Esophagus (tissue), 2 donors: ENCODE results near the gene ZNF32. TPM values are rescaled to one million over a fixed set of nuclear protein-coding genes. Genes with fewer than 3 reads are reported as not detected.

Source experiments
- H3K27ac ChIP-seq, 2 donors: one replicate each; pipeline ENCODE4 v1.5.1; 2013; ENCODE audit warnings: low read depth in 2 of 2, mild to moderate bottlenecking in 2 of 2, inconsistent platforms in 1 of 2, low read length in 1 of 2, moderate library complexity in 1 of 2
- H3K27me3 ChIP-seq, 2 donors: one replicate each; pipeline ENCODE4 v1.6.1; 2013; ENCODE audit warnings: low read length in 2 of 2, control low read depth in 1 of 2, mild to moderate bottlenecking in 1 of 2; ENCODE audit not compliant: insufficient read depth in 2 of 2, control insufficient read depth in 1 of 2
- H3K36me3 ChIP-seq, 2 donors: one replicate each; pipeline ENCODE4 v1.6.1; 2013; ENCODE audit warnings: low read length in 1 of 2; ENCODE audit not compliant: control insufficient read depth in 2 of 2, insufficient read depth in 2 of 2
- H3K4me1 ChIP-seq, 2 donors: one replicate each; pipeline ENCODE4 v1.6.1; 2013; ENCODE audit warnings: low read length in 1 of 2; ENCODE audit not compliant: control insufficient read depth in 2 of 2, insufficient read depth in 2 of 2
- H3K4me3 ChIP-seq, 2 donors: one replicate each; pipeline ENCODE4 v1.5.1; 2013; ENCODE audit warnings: low read length in 2 of 2, mild to moderate bottlenecking in 2 of 2, low read depth in 1 of 2, moderate library complexity in 1 of 2
- H3K9me3 ChIP-seq, 2 donors: one replicate each; pipeline ENCODE4 v1.6.1; 2013; ENCODE audit warnings: mild to moderate bottlenecking in 2 of 2, low read depth in 1 of 2, low read length in 1 of 2, moderate library complexity in 1 of 2; ENCODE audit not compliant: control insufficient read depth in 2 of 2, insufficient read depth in 1 of 2
- WGBS, 2 donors: extraction: QIAGEN DNeasy Blood & Tissue Kit; methylation state at CpG; one replicate each; pipeline ENCODE4 v1.1.7; 2013; 5-methylcytosine and 5-hydroxymethylcytosine counted together
- polyA plus RNA-seq, 2 donors: library from polyadenylated mRNA; stranded (reverse); fragments of 200-250 nt; gene quantifications; one replicate each; pipeline ENCODE4 v1.2.3, GENCODE V29; 2013
- donor health status: healthy with polysubstance abuse.
- donor health status: Bipolar disorder and iron deficiency.

ZNF32 gene
- polyA plus RNA-seq, 2 donors: 19.9 to 23.0 TPM

DNA sequence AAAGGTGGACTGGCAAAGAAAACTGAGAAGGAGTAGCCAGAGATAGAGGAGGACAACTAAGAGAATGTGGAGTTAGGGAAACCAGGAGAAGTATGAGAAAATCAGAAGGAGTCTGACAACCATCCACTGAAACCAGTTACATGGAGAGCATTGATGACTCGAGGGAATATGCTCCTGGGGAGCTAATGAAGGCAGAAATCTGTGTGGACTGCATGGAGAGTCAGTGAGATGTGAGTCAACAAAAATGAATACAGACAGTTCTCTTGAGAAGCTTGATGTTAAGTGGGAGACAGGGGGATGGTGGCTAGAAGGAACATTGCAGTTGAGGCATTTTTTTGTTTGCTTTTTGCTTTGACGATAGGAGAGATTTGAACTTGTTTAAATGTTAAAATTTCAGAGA is 34.3 kb upstream of the ZNF32 start:
- no peak overlapping the region for H3K4me3 ChIP-seq
- peaks cover 0 to 7% of the 10 kb centered on the region in 2 donors for H3K4me1 ChIP-seq
- 88 to 94% methylated on average over 2 of the region's 2 CpGs for WGBS, 2 donors
- no peaks in the 10 kb centered on the region for H3K9me3 ChIP-seq
- H3K36me3 ChIP-seq: no peaks in the 10 kb centered on the region
- no peaks in the 10 kb centered on the region for H3K27me3 ChIP-seq
- H3K27ac ChIP-seq: no peak overlapping the region

DNA sequence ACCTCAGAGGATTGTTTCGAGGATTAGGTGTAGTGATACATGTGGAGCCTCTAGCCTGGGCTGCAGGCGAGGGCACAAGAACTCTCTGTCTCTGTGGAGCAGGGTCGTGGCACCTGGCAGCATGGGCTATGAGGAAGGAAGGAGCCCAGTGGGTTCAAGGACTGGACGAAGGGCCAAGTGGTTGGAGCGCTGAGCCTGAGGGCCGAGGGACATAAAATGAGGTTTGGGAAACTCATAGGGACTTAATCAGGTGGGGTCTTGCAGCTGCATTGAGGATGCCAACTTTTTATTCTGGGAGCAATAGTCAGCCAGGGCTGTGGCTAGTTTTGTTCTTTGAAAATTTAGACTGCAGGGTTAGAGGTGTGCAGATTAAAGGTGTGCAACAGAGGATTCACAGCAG is 33.0 kb upstream of the ZNF32 start:
- peaks cover 0 to 7% of the 10 kb centered on the region in 2 donors for H3K4me1 ChIP-seq
- H3K27me3 ChIP-seq: no peaks in the 10 kb centered on the region
- H3K9me3 ChIP-seq: no peaks in the 10 kb centered on the region
- no peaks in the 10 kb centered on the region for H3K36me3 ChIP-seq
- no peak overlapping the region for H3K27ac ChIP-seq
- WGBS, 2 donors: 89 to 91% methylated on average over 6 of the region's 6 CpGs
- no peak overlapping the region for H3K4me3 ChIP-seq

DNA sequence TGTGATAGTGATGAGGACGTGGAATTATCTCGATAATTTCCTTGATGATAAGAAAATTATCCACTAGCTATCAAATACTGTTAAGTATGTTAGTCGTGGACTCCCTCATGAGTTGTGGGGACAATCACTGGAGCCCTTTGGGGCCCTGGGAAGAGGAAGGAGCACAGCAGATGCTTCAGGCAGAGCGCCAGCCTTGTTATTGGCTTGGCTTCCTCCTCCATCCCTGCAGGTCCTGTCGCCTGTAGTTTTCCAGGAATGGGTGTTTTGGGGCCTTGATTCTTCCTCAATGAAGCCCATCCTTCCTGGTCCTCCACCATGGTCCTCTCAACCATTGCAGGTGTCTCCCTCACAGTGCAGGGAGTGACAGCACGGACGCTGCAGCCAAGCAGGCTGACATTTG is 32.5 kb upstream of the ZNF32 start:
- no peak overlapping the region for H3K4me3 ChIP-seq
- no peaks in the 10 kb centered on the region for H3K27me3 ChIP-seq
- WGBS, 2 donors: 64 to 80% methylated on average over 7 of the region's 7 CpGs

DNA sequence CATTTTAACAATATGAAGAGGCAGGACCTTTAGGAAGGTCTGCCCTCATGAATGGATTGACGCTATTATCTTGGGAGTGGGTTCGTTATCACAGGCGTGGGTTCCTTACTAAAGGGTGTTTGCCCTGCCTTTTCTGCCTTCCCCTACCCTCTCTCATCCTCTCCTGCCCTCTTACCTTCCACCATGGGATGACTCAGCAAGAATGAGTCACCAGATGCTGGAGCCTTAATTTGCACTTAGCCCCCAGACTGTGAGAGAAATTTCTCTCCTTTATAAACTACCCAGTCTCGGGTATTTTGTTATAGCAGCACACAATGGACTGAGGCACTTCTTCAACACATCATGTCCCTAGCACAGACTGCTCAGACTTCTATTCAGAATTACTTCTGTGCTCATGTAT is 31.4 kb upstream of the ZNF32 start:
- 60 to 66% methylated on average over 4 of the region's 4 CpGs for WGBS, 2 donors
- H3K4me1 ChIP-seq: peaks cover 0 to 7% of the 10 kb centered on the region in 2 donors

More for the DNA sequence above, 32.5 kb upstream of the ZNF32 start:
- H3K36me3 ChIP-seq: no peaks in the 10 kb centered on the region
- no peak overlapping the region for H3K27ac ChIP-seq
- peaks cover 0 to 7% of the 10 kb centered on the region in 2 donors for H3K4me1 ChIP-seq
- H3K9me3 ChIP-seq: no peaks in the 10 kb centered on the region

DNA sequence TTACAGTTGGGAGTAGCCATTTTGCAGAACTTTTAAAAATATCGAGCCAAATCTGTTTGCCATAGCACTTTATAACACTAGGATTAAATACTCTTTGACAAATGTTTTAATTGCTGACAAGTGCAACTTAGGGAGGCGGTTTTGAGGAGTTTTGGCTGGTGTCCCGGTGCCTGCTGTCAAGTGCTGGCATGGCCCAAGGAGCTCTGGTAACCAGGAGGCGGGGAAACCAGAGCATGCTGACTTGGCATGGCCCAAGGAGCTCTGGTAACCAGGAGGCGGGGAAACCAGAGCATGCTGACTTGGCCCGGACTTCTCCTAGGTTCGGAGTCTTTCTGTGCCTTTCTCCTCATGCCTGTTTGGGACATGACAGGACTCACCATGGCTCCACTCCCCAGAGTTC is 30.8 kb upstream of the ZNF32 start:
- 26 to 31% methylated on average over 7 of the region's 7 CpGs for WGBS, 2 donors
- Histone ChIP-seq H3K4me1 (peaks cover 0 to 11% of the 10 kb centered on the region in 2 donors), H3K4me3 (no peak overlapping the region), H3K9me3 (no peaks in the 10 kb centered on the region), H3K36me3 (no peaks in the 10 kb centered on the region), H3K27ac (no peak overlapping the region), H3K27me3 (no peaks in the 10 kb centered on the region)

More for the DNA sequence above, 31.4 kb upstream of the ZNF32 start:
- Histone ChIP-seq H3K4me3 (no peak overlapping the region), H3K27ac (no peak overlapping the region), H3K27me3 (no peaks in the 10 kb centered on the region), H3K36me3 (no peaks in the 10 kb centered on the region), H3K9me3 (no peaks in the 10 kb centered on the region)

- Histone ChIP-seq H3K27me3 (no peaks in the 10 kb centered on the region), H3K36me3 (no peaks in the 10 kb centered on the region), H3K4me1 (peaks cover 0 to 11% of the 10 kb centered on the region in 2 donors), H3K9me3 (no peaks in the 10 kb centered on the region), H3K4me3 (no peak overlapping the region), H3K27ac (no peak overlapping the region)
- 88 to 90% methylated on average over 10 of the region's 10 CpGs for WGBS, 2 donors
These were observed 30.0 kb upstream of the ZNF32 start for GRCh38 chr10:43678654-43679053.

- no peaks in the 10 kb centered on the region for H3K36me3 ChIP-seq
- H3K4me1 ChIP-seq: peaks cover 0 to 11% of the 10 kb centered on the region in 2 donors
- no peaks in the 10 kb centered on the region for H3K27me3 ChIP-seq
- 91 to 93% methylated on average over 7 of the region's 7 CpGs for WGBS, 2 donors
- no peaks in the 10 kb centered on the region for H3K9me3 ChIP-seq
- no peak overlapping the region for H3K4me3 ChIP-seq
- no peak overlapping the region for H3K27ac ChIP-seq
These were observed 28.2 kb upstream of the ZNF32 start for GRCh38 chr10:43676901-43677300.

- Histone ChIP-seq H3K9me3 (no peaks in the 10 kb centered on the region), H3K27ac (no peak overlapping the region), H3K4me1 (peaks cover 0 to 11% of the 10 kb centered on the region in 2 donors), H3K36me3 (no peaks in the 10 kb centered on the region), H3K4me3 (no peak overlapping the region), H3K27me3 (no peaks in the 10 kb centered on the region)
- 65 to 70% methylated on average over 4 of the region's 4 CpGs for WGBS, 2 donors
These were observed 27.6 kb upstream of the ZNF32 start for GRCh38 chr10:43676331-43676730.

- no peaks in the 10 kb centered on the region for H3K36me3 ChIP-seq
- H3K4me1 ChIP-seq: peaks cover 0 to 9% of the 10 kb centered on the region in 2 donors
- H3K9me3 ChIP-seq: no peaks in the 10 kb centered on the region
- no peak overlapping the region for H3K4me3 ChIP-seq
- no peaks in the 10 kb centered on the region for H3K27me3 ChIP-seq
- no peak overlapping the region for H3K27ac ChIP-seq
- whole genome bisulfite sequencing, 2 donors: 58 to 64% methylated on average over 13 of the region's 13 CpGs
These were observed 26.0 kb upstream of the ZNF32 start for GRCh38 chr10:43674553-43675210.

GRCh38 chr10:43673471-43673870 is 24.8 kb upstream of the ZNF32 start:
- no peaks in the 10 kb centered on the region for H3K36me3 ChIP-seq
- no peak overlapping the region for H3K27ac ChIP-seq
- 62 to 71% methylated on average over 7 of the region's 7 CpGs for WGBS, 2 donors
- no peaks in the 10 kb centered on the region for H3K9me3 ChIP-seq
- H3K27me3 ChIP-seq: peaks cover 0 to under 1% of the 10 kb centered on the region in 2 donors
- H3K4me1 ChIP-seq: peaks cover 0 to 4% of the 10 kb centered on the region in 2 donors
- no peak overlapping the region for H3K4me3 ChIP-seq
